Lung microvascular endothelial cell (primary cell): ENCODE data around the gene GNB1. TPM values are rescaled to one million over a fixed set of nuclear protein-coding genes. Genes with fewer than 3 reads are reported as not detected.
"Not testable (repeated sequence)": the region's sequence is repeated elsewhere in the genome, so short reads cannot be mapped to it uniquely, and the experiment has no call there.

ENCODE experiments used
- DNase-seq, 2 donors: peaks; one replicate each; pipeline versions ENCODE4 v3.0.0 to v3.0.0-alpha.2; 2010; ENCODE audit warnings: low read depth in 2 of 2
- total RNA-seq: library from RNA; depleted of rRNA; stranded (reverse); fragments of >200 nt; gene quantifications from 2 replicates; pipeline ENCODE4 v1.2.1, GENCODE V29; 2014

GNB1 gene
- total RNA-seq, 1 donor from 2014 or later, result 93.5 TPM

- DNase-seq, result no peak
These were observed 126.9 kb downstream of the GNB1 start for GRCh38 chr1:1763657-1764621.

DNA sequence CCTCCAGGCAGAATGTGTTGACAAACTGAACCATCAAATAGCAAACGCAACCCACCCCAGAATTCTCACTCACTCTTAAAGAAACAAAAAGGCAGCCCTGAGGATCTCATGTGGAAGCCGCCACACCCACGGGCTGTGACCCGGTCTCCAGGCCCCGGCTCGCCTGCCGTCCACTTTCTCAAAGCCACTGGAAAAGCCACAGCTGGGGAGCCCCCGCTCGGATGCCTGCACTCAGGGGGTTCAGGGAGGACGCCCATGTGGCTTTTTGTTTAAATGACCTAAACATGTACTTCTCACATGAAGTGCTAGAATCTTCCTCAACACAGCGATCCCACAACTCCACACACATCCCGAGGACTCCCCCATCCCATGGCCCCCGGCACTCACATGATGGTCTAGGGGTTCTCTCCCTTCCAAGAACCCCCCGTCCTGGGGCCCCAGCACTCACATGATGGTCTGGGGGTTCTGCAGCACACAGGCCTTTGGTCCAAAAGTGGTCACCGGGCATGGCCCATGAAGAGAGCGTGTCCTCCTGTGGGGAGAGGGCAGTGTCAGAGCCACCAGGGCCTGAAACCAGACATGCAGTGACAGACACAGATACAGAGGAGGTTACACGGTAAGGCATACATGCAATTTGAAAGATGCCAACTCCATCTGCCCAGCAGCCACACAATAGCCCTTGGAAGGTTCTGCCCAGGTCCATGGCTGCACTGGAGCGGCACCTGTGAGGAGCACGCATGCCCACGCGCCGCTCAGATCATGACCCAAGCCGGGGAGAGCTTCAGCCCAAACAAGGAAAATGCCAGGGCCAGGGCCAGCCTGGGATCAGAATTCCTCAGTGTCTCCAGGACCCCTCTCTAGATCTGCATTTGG lies 129.1 kb downstream of the GNB1 start:
- no peak for DNase-seq

DNA sequence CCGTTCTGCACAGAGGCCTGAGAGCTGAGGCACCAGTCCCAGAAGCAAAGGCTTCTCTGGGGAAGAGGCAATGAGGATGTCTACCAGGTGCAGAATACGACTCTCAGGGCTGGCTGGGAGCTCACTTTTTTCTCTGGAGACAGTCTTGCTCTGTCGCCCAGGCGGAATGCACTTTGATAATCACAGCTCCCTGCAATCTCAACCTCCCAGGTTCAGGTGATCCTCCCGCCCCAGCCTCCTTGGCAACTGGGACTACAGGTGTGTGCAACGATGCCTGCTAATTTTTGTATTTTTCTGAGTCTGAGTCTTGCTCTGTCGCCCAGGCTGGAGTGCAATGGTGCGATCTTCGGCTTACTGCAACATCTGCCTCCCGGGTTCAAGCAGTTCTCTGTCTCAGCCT lies 130.2 kb downstream of the GNB1 start:
- no peak for DNase-seq

- DNase-seq, result no peak
These were observed 130.6 kb downstream of the GNB1 start for GRCh38 chr1:1760345-1760650.

DNA sequence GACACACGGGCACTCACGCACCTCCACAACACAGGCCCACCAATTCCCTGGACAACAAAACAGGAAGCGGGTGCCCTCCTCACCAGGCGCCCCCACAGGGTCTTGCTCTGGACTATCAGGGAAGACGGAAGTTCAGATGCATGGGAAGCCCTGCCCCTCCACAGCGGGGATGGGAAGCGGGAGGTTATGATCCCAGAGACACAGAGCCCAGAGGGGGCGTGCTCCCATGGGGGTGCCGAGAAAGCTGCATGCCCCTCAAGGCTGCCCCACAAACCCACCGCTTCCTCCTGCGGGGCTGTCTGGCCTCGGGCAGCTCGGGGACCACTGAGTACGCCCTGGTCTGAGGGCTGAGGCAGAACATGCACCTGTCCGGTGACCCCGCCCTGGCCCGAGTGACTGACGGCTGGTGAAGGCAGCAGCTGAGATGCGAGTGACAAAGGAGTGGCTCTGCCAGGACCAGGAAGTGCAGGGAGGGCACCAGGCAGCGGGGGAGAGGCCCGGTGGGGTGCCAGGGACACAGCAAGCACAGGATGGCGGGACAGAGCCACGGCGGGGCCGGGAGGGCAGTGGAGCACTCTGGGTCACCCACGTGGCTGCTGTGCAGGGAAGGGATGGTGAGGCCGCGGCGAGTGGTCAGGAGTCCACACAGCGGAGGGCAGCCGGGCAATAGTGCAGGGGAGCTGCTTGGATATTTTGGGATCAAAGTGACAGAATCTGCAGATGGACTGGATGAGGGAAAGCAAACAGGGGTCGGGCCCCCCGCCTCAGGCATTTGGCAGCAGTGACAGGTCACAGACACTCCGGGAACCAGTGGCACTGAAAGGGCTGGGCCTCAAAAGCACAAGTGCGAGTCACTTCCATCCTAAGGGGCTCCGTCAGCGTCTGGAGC lies 131.2 kb downstream of the GNB1 start:
- DNase-seq, result no peak

DNA sequence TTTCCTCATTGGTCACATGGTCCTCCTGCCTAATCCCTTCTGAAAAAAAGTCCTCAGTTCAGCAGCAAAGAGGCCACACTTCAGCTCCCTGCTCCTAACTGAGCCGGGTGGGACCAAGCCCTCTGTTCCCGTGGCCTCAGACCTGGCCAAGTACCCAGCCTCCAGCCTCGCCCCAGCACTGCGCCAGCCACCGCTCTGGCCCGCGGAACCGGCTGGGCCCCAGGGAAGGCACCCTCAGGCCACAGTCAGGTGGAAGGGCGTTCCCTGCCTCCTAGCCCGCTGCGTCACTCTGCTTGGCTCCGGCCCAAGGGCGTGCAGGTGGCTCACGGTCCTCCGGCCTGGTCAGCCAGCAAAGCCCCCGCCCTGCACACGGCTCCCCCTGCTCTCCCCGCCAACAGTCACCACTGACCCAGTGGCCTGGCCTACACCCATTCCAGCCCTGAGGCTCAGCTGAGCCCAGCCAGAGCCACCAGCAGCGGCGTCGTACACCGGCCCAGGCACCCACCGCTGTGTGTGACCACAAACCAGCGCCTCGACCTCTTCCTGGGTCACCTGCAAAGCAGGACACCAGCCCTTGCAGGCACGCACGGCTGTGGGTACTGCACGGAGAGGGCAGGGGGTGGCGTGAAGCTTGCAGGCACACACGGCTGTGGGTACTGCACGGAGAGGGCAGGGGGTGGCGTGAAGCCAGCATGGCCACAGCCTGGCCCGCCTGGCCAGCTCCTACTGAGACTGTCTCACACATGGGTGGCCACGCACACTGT lies 132.0 kb downstream of the GNB1 start:
- DNase-seq, result peak; percentile 59 to 81

DNA sequence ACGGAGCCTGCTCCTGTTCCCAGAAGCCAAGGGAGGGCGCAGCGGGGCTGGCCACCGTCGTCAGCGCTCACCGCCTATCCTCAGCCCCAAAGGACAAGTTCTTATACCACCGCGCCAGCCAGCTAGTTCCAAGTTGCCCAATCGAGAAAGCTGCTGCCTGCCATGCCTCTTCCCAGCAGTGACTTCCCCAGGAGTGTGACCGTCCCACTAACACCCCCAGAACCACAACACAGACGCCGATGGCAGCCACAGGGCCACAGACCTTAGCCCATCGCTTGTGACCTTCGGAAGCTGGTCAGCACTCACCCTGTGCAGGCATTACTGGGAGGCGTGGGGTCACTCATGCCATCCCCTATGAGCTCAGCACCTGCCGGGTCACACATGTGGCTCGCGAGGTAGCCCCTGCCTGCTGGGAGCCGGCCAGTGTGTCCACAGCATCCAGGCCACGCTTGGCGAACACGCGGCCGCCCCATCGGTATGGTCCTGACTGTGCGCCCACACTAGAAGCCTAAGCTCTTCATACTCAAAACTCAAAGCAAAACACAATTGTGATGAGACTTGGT lies 132.7 kb downstream of the GNB1 start:
- DNase-seq, result no peak

DNA sequence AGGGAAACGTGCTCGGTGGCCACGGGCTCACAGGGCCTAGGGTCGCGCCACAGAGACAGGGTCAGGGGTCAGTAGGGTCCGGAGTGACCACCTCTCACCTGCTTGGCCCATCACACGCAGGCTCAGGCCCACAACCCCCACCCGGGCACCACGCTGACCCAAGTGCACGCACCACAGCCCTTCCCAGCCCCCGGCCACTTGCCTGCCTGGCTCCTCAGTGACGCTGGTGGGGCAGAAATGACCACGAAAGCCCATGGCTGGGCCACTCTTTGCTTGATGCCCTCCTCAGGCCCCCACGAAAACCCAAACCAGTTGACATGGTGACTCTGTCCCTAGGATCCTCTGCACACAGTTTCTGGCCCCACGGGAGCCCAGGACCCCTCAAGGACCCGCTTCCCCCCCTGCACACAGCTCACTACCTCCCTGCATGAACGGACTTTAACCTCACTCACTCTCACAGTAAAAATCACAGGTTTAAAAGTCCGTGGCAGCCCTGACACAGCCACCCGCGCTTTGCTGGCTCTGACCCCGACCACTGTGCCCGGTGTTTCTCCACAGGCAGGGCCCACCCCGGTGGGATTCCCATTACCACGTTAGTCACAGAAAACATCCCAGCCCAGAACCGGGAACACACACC lies 133.3 kb downstream of the GNB1 start:
- no peak for DNase-seq

DNA sequence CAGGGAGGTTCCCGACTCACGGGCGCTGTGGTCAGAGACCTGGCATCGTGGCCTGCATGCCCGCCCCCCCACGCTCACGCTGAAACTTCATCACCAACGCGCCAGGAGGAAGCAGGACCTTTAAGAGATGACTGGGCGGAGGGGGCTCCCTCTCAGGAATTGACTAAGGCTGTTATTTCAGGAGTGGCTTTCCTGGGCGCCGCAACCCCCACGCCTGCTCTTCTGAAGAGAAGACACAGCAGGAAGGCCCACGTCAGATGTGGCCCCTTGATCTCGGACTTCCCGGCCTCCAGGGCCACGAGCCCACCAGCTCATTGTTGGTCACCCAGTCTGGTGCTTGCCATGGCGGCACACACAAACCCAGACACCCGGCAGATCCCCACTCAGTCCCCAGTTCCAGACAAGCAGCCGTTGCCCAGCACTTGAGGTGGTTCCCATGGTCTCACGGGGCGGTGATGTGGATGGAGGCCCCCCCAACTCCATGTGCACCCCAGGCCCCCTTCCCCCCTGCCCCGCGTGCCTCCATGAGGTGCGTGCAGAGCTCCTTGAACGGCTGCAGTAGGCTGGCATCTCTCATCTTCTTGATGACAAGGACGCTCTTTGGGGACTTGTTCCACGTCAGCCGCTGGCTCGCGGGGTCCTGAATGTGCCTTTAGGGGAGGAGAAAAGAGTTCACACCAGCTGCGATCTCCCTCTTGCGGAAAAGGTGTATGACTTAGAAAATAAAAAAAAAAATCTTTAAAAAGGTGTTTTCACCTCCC lies 134.0 kb downstream of the GNB1 start:
- DNase-seq, result no peak

DNA sequence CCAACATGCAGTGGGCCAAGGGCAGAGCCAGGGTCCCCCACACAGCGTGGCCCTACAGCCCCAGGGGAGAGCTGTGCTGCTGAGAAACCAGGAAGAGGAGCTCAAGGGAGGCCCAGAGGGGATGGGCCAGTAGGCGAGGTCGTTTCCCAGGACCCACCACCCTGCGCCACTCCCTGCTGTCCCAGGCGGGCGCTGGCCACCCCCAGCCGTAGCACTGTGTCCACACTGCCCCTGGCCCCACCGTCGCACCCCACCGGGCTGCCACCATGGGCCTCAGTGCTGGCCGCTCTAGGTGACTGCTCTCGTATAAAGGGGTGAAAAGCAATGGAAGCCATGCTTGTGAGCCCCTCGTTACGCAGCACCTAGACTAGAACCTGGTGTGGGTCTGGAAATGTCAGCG lies 135.0 kb downstream of the GNB1 start:
- no peak for DNase-seq

DNA sequence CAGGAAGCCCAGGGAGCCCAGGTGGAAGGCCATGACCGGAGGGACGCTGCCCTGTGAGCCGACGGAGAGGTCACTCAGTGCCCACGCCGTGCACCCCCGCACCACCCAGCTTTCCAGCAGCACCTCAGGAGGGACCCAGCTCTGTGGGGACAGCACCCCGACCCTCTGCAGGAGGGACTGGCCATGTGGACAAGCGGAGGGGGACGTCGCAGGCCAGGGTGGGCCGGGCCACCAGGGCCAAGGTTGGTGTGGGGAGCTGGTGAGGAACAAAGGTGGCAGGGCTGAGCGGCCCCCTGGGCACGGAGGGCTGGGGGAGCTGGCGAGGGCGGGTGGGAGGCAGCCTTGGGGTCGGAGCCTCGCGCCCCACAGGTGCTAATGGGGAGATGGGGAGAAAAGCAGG lies 135.5 kb downstream of the GNB1 start:
- DNase-seq, result no peak

DNA sequence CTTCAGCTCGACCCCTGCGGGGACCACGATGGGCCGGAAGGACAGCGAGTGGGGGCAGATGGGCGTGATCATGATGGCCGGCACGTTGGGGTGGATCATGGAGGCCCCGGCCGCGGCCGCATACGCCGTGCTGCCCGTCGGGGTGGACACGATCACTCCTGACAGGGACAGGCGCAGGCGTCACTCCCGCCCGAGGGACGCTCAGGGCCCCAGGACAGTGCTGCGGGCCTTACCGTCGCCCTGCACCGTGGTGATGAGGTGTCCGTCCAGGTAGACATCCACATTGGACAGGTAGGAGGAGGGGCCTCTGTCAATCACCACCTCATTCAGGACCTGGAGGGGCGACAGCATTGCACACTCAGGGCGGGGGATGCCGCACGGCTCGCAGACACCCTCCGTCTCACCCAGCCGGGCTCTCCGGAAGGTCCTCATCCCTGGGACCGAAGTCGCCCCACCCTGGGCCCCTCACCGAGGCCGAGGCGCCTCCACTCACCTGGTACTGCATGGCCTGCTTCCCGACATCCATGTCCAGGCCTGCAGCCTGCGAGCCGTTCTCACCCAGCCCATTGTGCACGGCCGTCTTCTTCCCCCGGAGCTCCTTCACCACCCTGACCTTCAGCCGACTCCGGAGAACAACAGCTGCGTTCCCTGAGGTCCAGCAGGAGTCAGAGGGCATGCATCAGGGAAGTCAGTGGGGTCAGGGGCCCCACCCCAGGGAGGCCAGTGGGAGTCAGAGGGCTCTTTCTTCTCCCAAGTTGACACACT lies 136.7 kb downstream of the GNB1 start:
- no peak for DNase-seq

- no peak for DNase-seq
These were observed 137.3 kb downstream of the GNB1 start for GRCh38 chr1:1753607-1754005.

GRCh38 chr1:1752636-1753606 lies 138.0 kb downstream of the GNB1 start:
- DNase-seq, result no peak

GRCh38 chr1:1752190-1752589 lies 138.7 kb downstream of the GNB1 start:
- no peak for DNase-seq

GRCh38 chr1:1749941-1750340 lies 140.9 kb downstream of the GNB1 start:
- not testable (repeated sequence) for DNase-seq

DNA sequence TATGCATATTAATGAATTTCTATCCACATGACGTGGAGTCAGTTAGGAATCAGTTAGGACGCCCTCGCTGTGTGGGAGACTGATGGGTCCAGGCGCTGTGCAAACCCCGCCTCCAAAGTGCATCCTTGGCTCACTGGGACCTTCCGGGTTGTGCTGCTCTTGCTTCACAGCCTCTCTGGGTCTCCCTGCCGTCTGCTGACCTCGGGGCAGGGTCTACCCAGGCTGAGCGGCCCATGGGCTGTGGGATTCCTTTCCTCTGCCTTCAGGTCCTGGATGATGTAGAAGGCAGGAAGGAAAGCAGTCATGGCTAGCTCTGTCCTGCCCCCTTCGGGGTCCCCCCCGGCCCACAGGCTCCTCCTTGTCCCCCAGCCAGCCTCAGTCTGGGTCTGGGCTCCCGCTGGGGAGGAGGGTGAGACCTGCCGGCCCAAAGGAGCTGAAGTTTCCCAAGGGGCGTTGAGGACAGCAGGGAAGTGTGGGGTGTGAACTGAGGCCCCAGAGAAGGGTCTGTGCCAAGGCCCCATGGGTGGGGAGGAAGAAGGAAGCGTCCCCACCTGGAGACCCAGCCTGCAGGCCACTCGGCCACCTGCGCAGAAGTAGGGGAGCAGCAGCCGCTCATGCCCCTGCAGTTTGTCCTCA lies 142.1 kb downstream of the GNB1 start:
- no peak for DNase-seq
